B cell (primary cell): Measurements from ENCODE around the gene ALKBH5. TPM values are rescaled to one million over a fixed set of nuclear protein-coding genes. Genes with fewer than 3 reads are reported as not detected.

Experiments
- ATAC-seq: fragments of 200-7000 bp; cut with Tn5 transposase; one replicate; pipeline ENCODE4 v1.10.0; 2021; ENCODE audit warnings: low read depth, mild to moderate bottlenecking, moderate number of reproducible peaks, moderate library complexity
- CTCF ChIA-PET: fragments of 350-600 bp; sonication (Branson Sonifier 250); formaldehyde crosslinking; loops from one replicate; lab custom pipeline; 2021; ENCODE audit warnings: antibody characterized with exemption, inconsistent platforms; lab: Charles Lee
- POLR2A ChIA-PET: fragments of 350-600 bp; sonication (Branson Sonifier 250); formaldehyde crosslinking; loops from one replicate; lab custom pipeline; 2021; ENCODE audit warnings: antibody characterized with exemption; lab: Charles Lee
- DNase-seq: peaks from one replicate; pipeline ENCODE4 v3.0.0; 2013
- H2AFZ ChIP-seq: 2 replicates; pipeline ENCODE4 v1.6.1; 2012; ENCODE audit warnings: mild to moderate bottlenecking, low read depth, low read length; ENCODE audit not compliant: insufficient read depth, poor library complexity, severe bottlenecking
- H3K27ac ChIP-seq, 2 donors: 1 replicate in 1 of 2; 2 replicates in 1 of 2; pipeline ENCODE4 v1.5.1; 2012 to 2013; ENCODE audit warnings: low read length in 2 of 2, mild to moderate bottlenecking in 2 of 2, moderate library complexity in 1 of 2
- H3K27me3 ChIP-seq, 4 experiments: fragments of 200-600 bp in 1 of 4; sonication (generic) in 1 of 4; replicated peaks in 1 of 4; 1 replicate in 2 of 4; 2 replicates in 2 of 4; pipeline versions ENCODE4 v1.6.1 to v1.7.0; 2013 to 2016; ENCODE audit warnings: low read length in 3 of 4, mild to moderate bottlenecking in 2 of 4, mixed read lengths in 1 of 4, moderate library complexity in 1 of 4; ENCODE audit not compliant: insufficient read depth in 4 of 4, control insufficient read depth in 3 of 4; ENCODE audit errors: control extremely low read depth in 1 of 4
- H3K36me3 ChIP-seq, 2 experiments: replicated peaks in 1 of 2; 1 replicate in 1 of 2; 2 replicates in 1 of 2; pipeline versions ENCODE4 v1.6.1 to v1.7.1; 2013; ENCODE audit warnings: low read length in 1 of 2; ENCODE audit not compliant: insufficient read depth in 2 of 2, control insufficient read depth in 1 of 2; ENCODE audit errors: control extremely low read depth in 1 of 2, extremely low read depth in 1 of 2
- H3K4me1 ChIP-seq, 2 donors: fragments of 200-600 bp in 1 of 2; sonication (generic) in 1 of 2; 1 replicate in 1 of 2; 2 replicates in 1 of 2; pipeline versions ENCODE4 v1.5.1 to v1.6.1; 2013 to 2017; ENCODE audit warnings: low read length in 2 of 2; ENCODE audit not compliant: control insufficient read depth in 2 of 2, insufficient read depth in 2 of 2
- H3K4me2 ChIP-seq: replicated peaks from 2 replicates; pipeline ENCODE3; 2012; ENCODE audit warnings: mild to moderate bottlenecking, low read depth, low read length; ENCODE audit not compliant: poor library complexity, severe bottlenecking
- H3K4me3 ChIP-seq, 5 experiments: fragments of 200-600 bp in 1 of 5; sonication (generic) in 1 of 5; 1 replicate in 3 of 5; 2 replicates in 2 of 5; pipeline versions ENCODE4 v1.5.1 to v1.7.0; 2011 to 2016; ENCODE audit warnings: low read length in 4 of 5, mild to moderate bottlenecking in 4 of 5, low read depth in 2 of 5, control low read depth in 1 of 5, moderate library complexity in 1 of 5; ENCODE audit not compliant: insufficient read depth in 1 of 5; ENCODE audit errors: control extremely low read depth in 1 of 5, extremely low read depth in 1 of 5
- H3K79me2 ChIP-seq: fragments of 200-600 bp; sonication (generic); one replicate; pipeline ENCODE4 v1.6.0; 2016; ENCODE audit warnings: low read length; ENCODE audit not compliant: control insufficient read depth, insufficient read depth
- H3K9ac ChIP-seq: fragments of 200-600 bp; sonication (generic); 2 replicates; pipeline ENCODE4 v1.6.1; 2017; ENCODE audit warnings: mild to moderate bottlenecking, low read length, moderate library complexity
- H3K9me3 ChIP-seq, 3 donors: one replicate each; pipeline versions ENCODE4 v1.6.1 to v1.7.1; 2013; ENCODE audit warnings: low read length in 2 of 3; ENCODE audit not compliant: control insufficient read depth in 2 of 3, insufficient read depth in 1 of 3; ENCODE audit errors: control extremely low read depth in 1 of 3
- H4K20me1 ChIP-seq: 2 replicates; pipeline ENCODE4 v1.6.0; 2012; ENCODE audit warnings: mild to moderate bottlenecking, low read length; ENCODE audit not compliant: insufficient read depth, control insufficient read depth, poor library complexity, severe bottlenecking
- H3K27ac Mint-ChIP-seq: one replicate; pipeline ENCODE4 v1.8.0; 2021; ENCODE audit warnings: mixed read lengths
- H3K27me3 Mint-ChIP-seq: one replicate; pipeline ENCODE4 v1.8.0; 2021; ENCODE audit warnings: mixed read lengths
- H3K4me1 Mint-ChIP-seq: one replicate; pipeline ENCODE4 v1.8.0; 2021; ENCODE audit warnings: mixed read lengths
- H3K4me3 Mint-ChIP-seq: one replicate; pipeline ENCODE4 v1.8.0; 2021; ENCODE audit warnings: mixed read lengths
- H3K9me3 Mint-ChIP-seq: one replicate; pipeline ENCODE4 v1.8.0; 2022; ENCODE audit warnings: mixed read lengths; ENCODE audit not compliant: insufficient read depth
- CTCF ChIP-seq: fragments of 200-600 bp; IDR thresholded peaks from one replicate; pipeline ENCODE4 v1.8.0; 2022; ENCODE audit warnings: antibody characterized with exemption, mild to moderate bottlenecking
- EZH2 ChIP-seq: IDR thresholded peaks from 2 replicates; pipeline ENCODE4 v1.6.1; 2012; ENCODE audit warnings: borderline replicate concordance, low read depth, mild to moderate bottlenecking, moderate library complexity, low read length; ENCODE audit not compliant: insufficient read depth, poor library complexity, severe bottlenecking
- WGBS: methylation state at CpG from one replicate; pipeline ENCODE4 v1.1.5; 2013; ENCODE audit warnings: missing lambda C conversion rate; ENCODE audit not compliant: insufficient coverage; 5-methylcytosine and 5-hydroxymethylcytosine counted together
- intact Hi-C: fragments of 100-400 bp; cut with micrococcal nuclease; formaldehyde crosslinking; loops from one replicate; pipeline ENCODE4 v1.10.0; 2022
- polyA plus RNA-seq: library from polyadenylated mRNA; depleted of rRNA; stranded (reverse); fragments of >200 nt; gene quantifications from 2 replicates; pipeline ENCODE4 v1.2.3, GENCODE V29; 2012
- total RNA-seq, 2 donors: library from RNA; stranded (reverse); fragments of 120-200 nt in 1 of 2; gene quantifications; 1 replicate in 1 of 2; 2 replicates in 1 of 2; pipeline versions ENCODE4 v1.2.3 to v1.2.4, GENCODE V29; 2013 to 2022

ALKBH5 gene
- total and polyA plus RNA-seq, 2 donors (not counting 1 experiment from before 2014, with no cell fraction given) = 63.3 to 104 TPM

DNA sequence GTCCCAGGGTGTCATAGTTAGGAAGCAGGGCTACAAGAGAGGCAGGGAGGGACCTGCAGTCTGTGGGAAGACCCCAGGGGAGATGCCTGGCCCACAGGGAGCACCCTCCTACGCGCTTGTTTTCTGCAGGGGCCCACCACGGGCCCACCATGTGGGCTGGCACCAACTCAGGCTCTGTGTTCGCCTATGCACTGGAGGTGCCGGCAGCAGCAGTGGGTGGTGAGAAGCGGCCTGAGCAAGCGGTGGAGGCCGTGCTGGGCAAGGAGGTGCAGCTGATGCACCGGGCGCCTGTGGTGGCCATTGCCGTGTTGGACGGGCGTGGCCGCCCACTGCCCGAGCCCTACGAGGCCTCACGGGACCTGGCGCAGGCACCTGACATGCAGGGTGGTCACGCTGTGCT is 56.8 kb downstream of the ALKBH5 start:
- H2AFZ ChIP-seq = no peak overlapping the region
- H3K4me3 Mint-ChIP-seq = no peak overlapping the region
- no peaks in the 10 kb centered on the region for H4K20me1 ChIP-seq
- no peak overlapping the region for H3K27ac Mint-ChIP-seq
- no peaks in the 10 kb centered on the region for H3K4me1 ChIP-seq
- intact Hi-C loops = no loop called here
- WGBS = 93% methylated on average over 19 of the region's 19 CpGs
- H3K79me2 ChIP-seq = no peaks in the 10 kb centered on the region
- H3K9me3 ChIP-seq = no peaks in the 10 kb centered on the region
- H3K27me3 ChIP-seq = no peaks in the 10 kb centered on the region
- H3K36me3 ChIP-seq = peaks cover 3 to 19% of the 10 kb centered on the region in 2 experiments
- no peak for ATAC-seq
- H3K27ac ChIP-seq = no peak overlapping the region
- H3K27me3 Mint-ChIP-seq = no peaks in the 10 kb centered on the region
- H3K4me1 Mint-ChIP-seq = no peaks in the 10 kb centered on the region
- ChIA-PET CTCF (no interaction called here), POLR2A (no interaction called here)
- H3K9ac ChIP-seq = no peak overlapping the region
- H3K9me3 Mint-ChIP-seq = no peaks in the 10 kb centered on the region
- H3K4me2 ChIP-seq = no peak overlapping the region
- TF ChIP-seq EZH2 = no peak
- TF ChIP-seq CTCF = no peak
- no peak for DNase-seq
- no peak overlapping the region for H3K4me3 ChIP-seq

- H3K27ac Mint-ChIP-seq = no peak overlapping the region
- H3K79me2 ChIP-seq = no peaks in the 10 kb centered on the region
- no peaks in the 10 kb centered on the region for H3K4me1 ChIP-seq
- POLR2A ChIA-PET = no interaction called here
- no peak overlapping the region for H3K4me3 ChIP-seq
- intact Hi-C loops = no loop called here
- no peaks in the 10 kb centered on the region for H4K20me1 ChIP-seq
- 95% methylated on average over 27 of the region's 28 CpGs for WGBS
- no peak for ATAC-seq
- peaks cover 5 to 24% of the 10 kb centered on the region in 2 experiments for H3K36me3 ChIP-seq
- H3K9me3 Mint-ChIP-seq = no peaks in the 10 kb centered on the region
- TF ChIP-seq CTCF = no peak
- no peak for TF ChIP-seq EZH2
- no peaks in the 10 kb centered on the region for H3K9me3 ChIP-seq
- H3K4me1 Mint-ChIP-seq = no peaks in the 10 kb centered on the region
- H3K27me3 Mint-ChIP-seq = no peaks in the 10 kb centered on the region
- no peaks in the 10 kb centered on the region for H3K27me3 ChIP-seq
- H3K4me3 Mint-ChIP-seq = no peak overlapping the region
- H3K27ac ChIP-seq = no peak overlapping the region
- H3K4me2 ChIP-seq = no peak overlapping the region
- CTCF ChIA-PET = no interaction called here
- DNase-seq = no peak
- no peak overlapping the region for H2AFZ ChIP-seq
- no peak overlapping the region for H3K9ac ChIP-seq
Observed at GRCh38 chr17:18241229-18241871, 57.7 kb downstream of the ALKBH5 start.
